MM.1S (cell line): Measurements from ENCODE around the gene DNAJC5.

Experiments used
- DNase-seq: peaks from one replicate; pipeline ENCODE4 v3.0.0-alpha.2; 2015
- H2AFZ ChIP-seq: fragments of 300-600 bp; sonication (generic); 2 replicates; pipeline ENCODE4 v1.6.0; 2016; ENCODE audit warnings: antibody characterized with exemption, low read length
- H3F3A ChIP-seq: fragments of 300-600 bp; sonication (generic); 2 replicates; pipeline ENCODE4 v1.6.1; 2016; ENCODE audit warnings: mild to moderate bottlenecking, antibody characterized with exemption, low read length, moderate library complexity, mixed read lengths; ENCODE audit not compliant: insufficient read depth
- H3K27ac ChIP-seq: fragments of 300-600 bp; sonication (generic); 2 replicates; pipeline ENCODE4 v1.5.1; 2016; ENCODE audit warnings: mild to moderate bottlenecking, low read length
- H3K27me3 ChIP-seq: fragments of 300-600 bp; sonication (generic); replicated peaks from 2 replicates; pipeline ENCODE4 v1.6.0; 2016; ENCODE audit warnings: low read length; ENCODE audit not compliant: insufficient read depth
- H3K36me3 ChIP-seq: fragments of 300-600 bp; sonication (generic); replicated peaks from 2 replicates; pipeline ENCODE4 v1.6.1; 2016; ENCODE audit warnings: mild to moderate bottlenecking, low read length, mixed read lengths; ENCODE audit not compliant: insufficient read depth
- H3K4me1 ChIP-seq: fragments of 300-600 bp; sonication (generic); 2 replicates; pipeline ENCODE4 v1.6.1; 2016; ENCODE audit warnings: low read length, mixed read lengths
- H3K4me2 ChIP-seq: fragments of 300-600 bp; sonication (generic); 2 replicates; pipeline ENCODE4 v1.6.0; 2016; ENCODE audit warnings: low read depth, low read length
- H3K4me3 ChIP-seq: fragments of 300-600 bp; sonication (generic); 2 replicates; pipeline ENCODE4 v1.5.1; 2016; ENCODE audit warnings: low read length, mixed read lengths
- H3K79me2 ChIP-seq: fragments of 300-600 bp; sonication (generic); 2 replicates; pipeline ENCODE4 v1.6.1; 2016; ENCODE audit warnings: mixed run types, low read length, mixed read lengths
- H3K9ac ChIP-seq: fragments of 300-600 bp; sonication (generic); 2 replicates; pipeline ENCODE4 v1.6.1; 2016; ENCODE audit warnings: low read length, mixed read lengths
- H3K9me2 ChIP-seq: fragments of 300-600 bp; sonication (generic); replicated peaks from 2 replicates; pipeline ENCODE4 v1.6.1; 2016; ENCODE audit warnings: mild to moderate bottlenecking, low read length, mixed read lengths; ENCODE audit not compliant: insufficient read depth
- H3K9me3 ChIP-seq: fragments of 300-600 bp; sonication (generic); replicated peaks from 2 replicates; pipeline ENCODE4 v1.6.1; 2016; ENCODE audit warnings: mild to moderate bottlenecking, low read length, mixed read lengths; ENCODE audit not compliant: insufficient read depth
- H4K20me1 ChIP-seq: fragments of 300-600 bp; sonication (generic); 2 replicates; pipeline ENCODE4 v1.6.1; 2016; ENCODE audit warnings: mild to moderate bottlenecking, low read length, moderate library complexity, mixed read lengths; ENCODE audit not compliant: insufficient read depth
- EZH2 ChIP-seq: fragments of 300-600 bp; sonication (generic); optimal IDR thresholded peaks from 2 replicates; pipeline ENCODE3; 2017; ENCODE audit warnings: low read depth, mild to moderate bottlenecking, antibody characterized with exemption, low read length, mixed read lengths
- EZH2phosphoT487 ChIP-seq: fragments of 300-600 bp; sonication (generic); IDR thresholded peaks from 2 replicates; pipeline ENCODE4 v1.6.1; 2018; ENCODE audit warnings: antibody characterized with exemption, low read length
- TF ChIP-seq, protein P1 (sequence below): fragments of 300-600 bp; sonication (generic); IDR thresholded peaks from 2 replicates; pipeline ENCODE4 v1.5.1; 2016; ENCODE audit warnings: antibody characterized with exemption, low read length, mixed read lengths

Gene DNAJC5

DNA sequence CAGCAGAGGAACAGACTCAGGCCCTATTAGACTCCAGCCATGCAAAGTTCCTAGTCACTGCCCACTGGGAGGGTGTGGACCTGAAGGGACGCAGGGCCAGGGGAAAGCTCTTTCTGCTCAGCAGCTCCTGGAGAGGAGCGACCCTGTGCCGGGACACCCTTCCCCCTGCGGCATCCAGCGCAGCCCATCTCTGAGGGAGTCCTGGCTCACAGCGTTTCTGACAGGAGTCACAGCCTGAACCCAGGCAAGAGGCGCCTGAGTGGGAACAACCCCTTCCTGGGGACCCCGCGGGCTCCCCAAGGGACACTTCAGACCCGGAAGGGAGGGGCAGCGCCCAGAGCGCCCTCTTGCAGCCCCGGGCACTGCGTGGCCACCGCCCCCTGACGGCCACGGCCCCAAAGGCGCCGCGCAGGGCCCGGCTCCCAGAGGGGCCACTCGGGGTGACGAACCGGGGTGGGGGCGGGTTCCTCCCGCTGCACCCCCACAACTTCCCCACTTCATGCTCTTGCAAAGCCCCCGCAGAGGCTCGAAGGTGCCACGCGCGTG, 60.4 kb downstream of the DNAJC5 start:
- peak overlapping the region; percentile 100 for H3K4me3 ChIP-seq
- peak overlapping the region; percentile 78 for H3K4me2 ChIP-seq
- H3K9me2 ChIP-seq: no peaks in the 10 kb centered on the region
- DNase-seq: no peak
- peaks cover 27% of the 10 kb centered on the region for H3F3A ChIP-seq
- H3K4me1 ChIP-seq: peaks cover 44% of the 10 kb centered on the region
- H3K27ac ChIP-seq: peak overlapping the region; percentile 64; the same call in 1 of the 2 replicates
- no peaks in the 10 kb centered on the region for H3K36me3 ChIP-seq
- no peak for TF ChIP-seq EZH2phosphoT487
- TF ChIP-seq EZH2: no peak
- TF ChIP-seq, protein P1, sequence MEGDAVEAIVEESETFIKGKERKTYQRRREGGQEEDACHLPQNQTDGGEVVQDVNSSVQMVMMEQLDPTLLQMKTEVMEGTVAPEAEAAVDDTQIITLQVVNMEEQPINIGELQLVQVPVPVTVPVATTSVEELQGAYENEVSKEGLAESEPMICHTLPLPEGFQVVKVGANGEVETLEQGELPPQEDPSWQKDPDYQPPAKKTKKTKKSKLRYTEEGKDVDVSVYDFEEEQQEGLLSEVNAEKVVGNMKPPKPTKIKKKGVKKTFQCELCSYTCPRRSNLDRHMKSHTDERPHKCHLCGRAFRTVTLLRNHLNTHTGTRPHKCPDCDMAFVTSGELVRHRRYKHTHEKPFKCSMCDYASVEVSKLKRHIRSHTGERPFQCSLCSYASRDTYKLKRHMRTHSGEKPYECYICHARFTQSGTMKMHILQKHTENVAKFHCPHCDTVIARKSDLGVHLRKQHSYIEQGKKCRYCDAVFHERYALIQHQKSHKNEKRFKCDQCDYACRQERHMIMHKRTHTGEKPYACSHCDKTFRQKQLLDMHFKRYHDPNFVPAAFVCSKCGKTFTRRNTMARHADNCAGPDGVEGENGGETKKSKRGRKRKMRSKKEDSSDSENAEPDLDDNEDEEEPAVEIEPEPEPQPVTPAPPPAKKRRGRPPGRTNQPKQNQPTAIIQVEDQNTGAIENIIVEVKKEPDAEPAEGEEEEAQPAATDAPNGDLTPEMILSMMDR: peak; percentile 40
- peaks cover 58% of the 10 kb centered on the region for H3K79me2 ChIP-seq
- peak overlapping the region; percentile 98 for H3K9ac ChIP-seq
- H2AFZ ChIP-seq: peak overlapping the region; percentile 86
- H4K20me1 ChIP-seq: peaks cover 10% of the 10 kb centered on the region; the same call in 1 of the 2 replicates
- H3K9me3 ChIP-seq: no peaks in the 10 kb centered on the region
- no peaks in the 10 kb centered on the region for H3K27me3 ChIP-seq

DNA sequence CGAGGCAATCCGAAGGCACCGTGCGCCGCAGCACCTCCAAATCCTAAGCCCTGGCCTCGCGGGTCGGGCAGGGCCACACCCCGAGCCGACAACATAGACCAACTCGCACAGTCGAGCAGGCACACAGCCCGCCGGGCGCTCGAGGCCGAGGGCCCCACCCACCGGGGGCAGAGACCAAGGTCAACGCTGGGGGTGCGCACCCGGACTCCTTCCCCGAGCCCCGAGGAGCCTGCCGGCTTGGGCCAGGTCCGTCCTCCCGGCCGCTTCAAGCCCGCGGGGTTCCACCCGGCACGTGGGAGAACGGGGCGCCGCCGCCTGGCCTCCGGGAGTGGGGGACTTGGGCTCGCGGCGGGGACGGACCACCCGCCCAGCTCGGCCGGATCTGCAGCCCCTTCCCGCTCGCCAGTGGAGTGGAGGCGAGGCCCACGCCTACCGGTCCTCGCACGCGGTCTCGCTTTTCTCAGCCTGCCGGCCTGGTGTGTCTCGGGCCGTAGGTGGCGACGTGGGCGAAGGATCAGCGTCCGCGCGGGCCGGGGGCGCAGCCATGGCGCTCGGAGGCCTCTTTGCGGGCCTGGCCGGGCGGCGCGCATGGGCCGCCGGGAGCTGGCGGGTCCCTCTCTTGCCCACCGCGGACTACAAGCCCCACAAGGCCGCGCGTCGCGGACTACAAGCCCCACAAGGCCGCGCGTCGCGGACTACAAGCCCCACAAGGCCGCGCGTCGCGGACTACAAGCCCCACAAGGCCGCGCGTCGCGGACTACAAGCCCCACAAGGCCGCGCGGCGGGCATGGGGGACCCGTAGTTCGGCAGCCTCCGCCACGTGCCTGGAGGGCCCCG, 61.1 kb downstream of the DNAJC5 start, which contains the start of gene UCKL1:
Gene UCKL1 (minus strand): TSS at position 590 of the 837 bp plus-strand sequence. CDS start 44 bp downstream, at position 546.
- peak within 1 kb of the TSS; percentile 100 for H3K4me3 ChIP-seq
- no peaks in the 10 kb centered on the region for H3K9me2 ChIP-seq
- H3K9ac ChIP-seq: peak within 1 kb of the TSS; percentile 98
- peak; percentile 90 for DNase-seq
- H4K20me1 ChIP-seq: peaks cover 8% of the 10 kb centered on the region; the same call in 1 of the 2 replicates
- no peaks in the 10 kb centered on the region for H3K36me3 ChIP-seq
- H2AFZ ChIP-seq: peak within 1 kb of the TSS; percentile 86
- H3K27me3 ChIP-seq: no peaks in the 10 kb centered on the region
- H3K79me2 ChIP-seq: peaks cover 51% of the 10 kb centered on the region
- TF ChIP-seq, protein P1: no peak
- TF ChIP-seq EZH2phosphoT487 (no peak), EZH2 (no peak)
- no peaks in the 10 kb centered on the region for H3K9me3 ChIP-seq
- H3K4me2 ChIP-seq: peak within 1 kb of the TSS; percentile 95
- H3K27ac ChIP-seq: peak within 1 kb of the TSS; percentile 82
- peaks cover 37% of the 10 kb centered on the region for H3K4me1 ChIP-seq
- H3F3A ChIP-seq: peaks cover 26% of the 10 kb centered on the region

DNA sequence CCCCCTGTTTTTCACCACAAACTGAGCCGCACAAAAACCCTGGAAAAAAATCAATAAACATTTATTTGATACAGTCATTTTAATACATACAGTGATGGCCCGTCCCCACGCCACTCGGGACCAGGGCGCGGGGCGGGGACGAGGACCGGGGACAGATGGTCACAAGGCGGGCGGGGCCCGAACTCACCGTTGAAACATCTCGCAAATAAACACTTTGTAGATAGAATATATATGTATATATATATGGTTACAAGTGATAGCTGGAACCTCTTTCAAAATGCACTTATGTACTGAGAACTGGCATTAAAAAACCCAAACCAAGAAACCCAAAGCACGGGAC, 61.7 kb downstream of the DNAJC5 start:
- H3K36me3 ChIP-seq: no peaks in the 10 kb centered on the region
- H3K4me1 ChIP-seq: peaks cover 32% of the 10 kb centered on the region
- peak overlapping the region; percentile 84 for H3K9ac ChIP-seq
- H3K27me3 ChIP-seq: no peaks in the 10 kb centered on the region
- 0 out of 2 replicates have a peak, but pooled peaks cover 5% of the 10 kb centered on the region for H4K20me1 ChIP-seq
- peaks cover 22% of the 10 kb centered on the region for H3F3A ChIP-seq
- H3K27ac ChIP-seq: peak overlapping the region; percentile 82
- H3K9me3 ChIP-seq: no peaks in the 10 kb centered on the region
- H3K9me2 ChIP-seq: no peaks in the 10 kb centered on the region
- peak overlapping the region; percentile 81 for H3K4me3 ChIP-seq
- TF ChIP-seq EZH2phosphoT487 (no peak), EZH2 (no peak)
- TF ChIP-seq, protein P1: no peak
- H2AFZ ChIP-seq: peak overlapping the region; percentile 83
- peak overlapping the region; percentile 95 for H3K4me2 ChIP-seq
- DNase-seq: no peak
- peaks cover 46% of the 10 kb centered on the region for H3K79me2 ChIP-seq
